GM21825 (cell line): ENCODE data around the gene RAB11FIP4.

Source experiments
- ATAC-seq: cut with Tn5 transposase; IDR thresholded peaks from one replicate; pipeline ENCODE4 v1.9.1; 2021; ENCODE audit warnings: mild to moderate bottlenecking, moderate library complexity; ENCODE audit not compliant: unreplicated experiment

Gene RAB11FIP4

DNA sequence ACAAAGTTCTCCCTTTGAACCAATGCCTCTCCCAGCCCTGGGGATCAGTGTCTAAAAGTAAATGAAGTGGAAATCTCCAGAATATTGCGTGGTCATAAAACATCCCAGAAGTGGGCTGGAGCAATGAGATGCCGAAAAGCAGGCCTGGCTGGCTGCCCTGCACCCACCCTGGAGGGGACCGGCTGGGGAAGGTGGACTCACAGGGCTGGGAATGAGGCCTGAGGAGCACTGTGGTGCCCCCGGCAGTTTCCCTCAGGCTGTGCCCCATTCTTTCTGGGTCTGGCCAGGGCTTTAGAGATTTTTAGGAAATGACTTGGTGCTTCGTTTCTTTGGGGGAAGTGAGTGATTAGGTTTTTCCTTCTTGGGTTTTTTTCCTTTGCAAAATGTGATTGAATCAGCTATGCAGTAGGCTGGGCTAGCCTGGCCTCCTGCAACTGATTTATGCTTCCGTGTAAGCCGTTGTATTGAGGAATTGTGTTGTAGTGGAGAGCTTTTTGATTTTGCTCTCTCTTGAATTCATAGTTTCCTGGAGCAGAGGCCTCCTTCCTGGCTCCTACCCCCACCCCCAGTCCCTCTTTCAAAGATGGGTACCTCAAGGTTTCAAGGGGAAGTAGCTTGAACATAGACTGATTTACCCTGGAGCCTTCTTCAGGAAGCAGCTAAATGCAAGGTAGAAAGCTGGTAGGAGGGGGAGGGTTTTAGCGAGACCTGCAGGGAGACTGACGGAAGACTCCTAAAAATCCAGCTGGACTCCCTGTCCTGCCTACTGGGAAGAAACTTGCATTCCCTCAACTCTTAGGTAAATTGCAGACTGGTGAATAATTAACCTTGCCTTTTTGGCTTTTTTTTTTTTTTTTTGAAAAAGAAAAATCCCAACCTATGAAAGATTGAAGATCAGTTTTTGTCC, 170.2 kb downstream of the RAB11FIP4 start:
- no peak for ATAC-seq

DNA sequence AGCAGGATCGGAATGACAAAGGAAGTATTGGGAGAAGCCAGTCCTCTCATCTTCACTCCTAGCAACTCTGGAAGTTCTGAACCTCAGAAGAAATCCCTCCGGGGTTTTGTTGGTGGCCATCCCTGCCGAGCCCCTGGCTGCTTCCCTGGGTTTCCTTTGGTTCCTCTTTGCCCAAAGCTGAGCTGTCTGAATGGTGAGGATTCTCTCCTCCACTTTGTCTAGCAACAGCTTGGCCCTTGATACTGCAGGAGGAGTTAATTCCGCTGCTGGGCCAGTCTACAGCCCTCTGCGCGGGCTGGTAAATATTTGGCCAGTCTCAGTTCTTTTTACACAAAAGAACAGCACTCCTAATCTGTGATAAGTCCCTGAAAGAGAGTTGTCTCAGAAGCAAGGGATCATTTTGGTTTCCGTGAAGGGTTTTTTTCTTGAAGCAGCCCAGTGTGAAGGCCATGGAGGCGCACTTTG, 170.9 kb downstream of the RAB11FIP4 start:
- ATAC-seq, result no peak

DNA sequence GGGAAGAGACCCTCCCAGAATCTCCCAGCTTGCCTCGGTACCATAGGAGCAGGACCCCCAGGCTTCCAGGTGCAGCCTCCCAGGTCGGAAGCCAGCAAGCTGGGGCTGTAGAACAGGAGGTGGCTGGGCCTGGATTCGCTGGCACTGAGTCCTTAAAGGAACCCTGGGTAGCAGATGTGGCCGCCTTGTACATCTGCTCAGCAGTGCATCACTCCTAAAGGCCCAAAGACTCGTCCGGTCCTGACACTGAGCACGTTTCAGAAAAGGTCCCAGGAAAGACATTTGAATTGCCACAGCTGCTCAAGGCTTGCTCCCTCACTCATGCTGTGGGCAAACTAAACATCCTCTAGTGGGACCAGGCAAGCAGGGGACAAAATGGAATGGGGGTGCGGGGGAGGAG, 172.8 kb downstream of the RAB11FIP4 start:
- ATAC-seq, result no peak

DNA sequence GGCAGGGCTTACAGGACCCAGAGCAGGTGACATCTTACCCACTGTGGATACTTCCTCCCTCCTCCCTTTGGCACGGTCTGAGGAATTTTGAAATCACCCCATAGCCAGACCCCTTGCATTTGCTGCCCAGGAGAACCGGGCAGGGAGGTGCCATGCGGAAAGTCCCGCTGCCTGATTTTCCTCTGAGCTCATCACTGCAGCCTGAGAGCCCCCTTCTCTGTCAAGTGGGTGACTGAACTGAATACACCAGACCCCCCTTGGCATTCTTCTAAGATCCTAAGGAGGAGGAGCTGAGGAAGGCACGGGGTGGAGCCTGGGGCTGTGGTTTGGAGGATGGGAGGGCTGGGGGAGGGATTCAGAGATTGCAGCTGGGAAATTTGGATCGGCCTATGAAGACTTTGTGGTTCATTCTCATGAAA, 173.4 kb downstream of the RAB11FIP4 start:
- no peak for ATAC-seq

DNA sequence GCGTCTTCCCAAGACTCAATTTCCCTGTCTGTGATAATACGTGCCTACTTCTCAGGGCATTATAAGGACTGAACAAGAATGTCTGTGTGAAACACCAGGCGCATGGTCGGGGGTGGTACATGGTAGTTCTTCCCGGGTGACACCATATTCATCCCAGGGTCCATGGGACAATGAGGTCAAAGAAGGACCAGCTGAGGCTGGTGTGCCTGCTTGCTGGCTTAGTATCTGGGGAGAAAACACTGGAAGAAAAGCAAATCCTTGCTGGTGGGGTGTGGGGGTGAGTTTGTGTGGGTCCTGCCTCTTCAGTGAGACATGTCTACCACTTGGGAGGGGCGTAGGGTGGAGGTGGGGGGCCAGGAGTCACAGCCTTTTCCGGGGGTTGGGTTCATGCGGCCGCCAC, 174.2 kb downstream of the RAB11FIP4 start:
- no peak for ATAC-seq

DNA sequence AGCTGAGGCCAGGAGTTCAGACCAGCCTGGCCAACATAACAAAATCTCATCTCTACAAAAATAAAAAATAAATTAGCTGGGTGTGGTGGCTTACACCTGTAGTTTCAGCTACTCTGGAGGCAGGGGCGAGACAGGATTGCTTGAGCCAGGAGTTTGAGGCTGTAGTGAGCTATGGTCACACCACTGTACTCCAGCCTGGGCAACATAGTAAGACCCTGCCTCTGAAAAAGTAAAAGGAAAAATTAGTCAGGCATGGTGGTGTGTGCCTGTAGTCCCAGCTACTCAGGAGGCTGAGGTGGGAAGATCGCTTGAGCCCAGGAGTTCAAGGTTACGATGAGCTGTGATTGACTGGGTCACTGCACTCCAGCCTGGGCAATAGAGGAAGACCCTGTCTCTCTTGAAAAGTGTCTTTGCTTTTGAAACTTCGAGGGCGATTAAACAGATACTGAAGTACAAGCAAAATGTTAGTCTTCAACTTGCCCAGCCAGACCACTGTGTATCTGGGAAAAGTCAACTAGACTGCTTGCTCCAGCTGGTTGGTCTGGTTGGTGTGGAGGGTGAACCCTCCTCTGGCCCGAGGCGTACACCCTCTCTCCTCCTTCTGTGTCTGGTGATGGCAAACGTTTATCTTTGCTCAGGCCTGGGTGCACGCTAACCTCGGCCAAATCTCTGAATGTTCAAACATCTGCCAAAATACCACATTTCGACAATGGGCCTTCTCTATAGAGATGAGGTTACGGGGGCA, 174.9 kb downstream of the RAB11FIP4 start:
- ATAC-seq, result no peak

DNA sequence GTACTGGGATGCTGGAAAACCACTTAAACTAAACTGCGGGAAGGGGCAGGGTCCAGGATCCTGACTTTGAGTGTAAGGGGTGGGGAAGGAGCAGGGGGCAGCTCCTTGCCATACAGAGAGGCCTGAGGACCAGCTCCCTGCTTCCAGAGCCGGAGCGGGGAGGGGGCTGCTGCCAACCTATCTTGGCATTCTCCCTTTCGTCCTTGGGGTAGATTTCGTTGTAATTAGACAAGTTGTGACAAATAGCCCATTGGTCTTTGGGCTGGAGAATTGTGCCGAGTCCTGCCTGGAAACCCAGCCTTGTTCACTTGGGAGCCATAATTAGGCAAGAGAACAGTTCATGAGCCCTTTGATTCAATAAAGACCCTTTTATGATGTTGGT, 175.5 kb downstream of the RAB11FIP4 start:
- no peak for ATAC-seq

DNA sequence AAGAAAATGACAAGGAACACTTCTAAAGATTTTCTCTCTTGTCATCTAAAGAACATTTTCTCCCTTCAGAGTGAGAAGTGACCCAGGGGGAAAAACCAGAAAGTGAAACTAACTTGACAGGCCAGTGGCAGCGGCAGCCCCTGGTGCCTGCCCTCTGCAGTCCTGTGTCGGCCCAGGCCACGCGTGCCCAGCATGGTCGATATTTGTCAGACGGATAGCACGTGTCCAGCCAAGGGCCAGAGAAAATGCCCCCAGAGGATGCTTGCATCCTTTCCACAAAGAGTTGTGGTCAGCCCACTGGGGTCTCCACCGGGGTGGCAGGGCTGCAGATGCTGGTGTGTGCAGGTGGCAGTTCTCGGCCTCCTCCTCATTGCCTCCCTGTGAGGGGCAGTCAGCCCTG, 176.6 kb downstream of the RAB11FIP4 start:
- ATAC-seq, result no peak

DNA sequence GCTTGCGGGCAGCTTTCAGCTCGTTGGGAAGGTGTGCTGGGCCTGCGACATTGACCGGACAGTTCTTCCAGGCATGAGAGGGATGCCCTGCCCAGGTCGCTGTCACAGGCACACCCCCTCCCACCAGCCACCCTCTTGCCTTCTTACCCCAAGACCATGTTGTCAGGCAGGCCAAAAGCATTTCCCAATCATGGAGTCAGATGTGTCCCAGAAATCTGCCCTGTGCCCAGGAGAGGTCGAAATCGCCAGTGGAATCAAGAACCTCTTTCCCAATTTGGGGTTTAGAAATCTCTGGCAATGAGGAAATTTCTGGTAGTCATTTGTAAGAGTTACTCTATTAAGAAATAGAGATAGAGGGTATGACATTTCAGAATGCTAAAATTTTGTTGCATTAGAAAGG, 177.1 kb downstream of the RAB11FIP4 start:
- ATAC-seq, result no peak

DNA sequence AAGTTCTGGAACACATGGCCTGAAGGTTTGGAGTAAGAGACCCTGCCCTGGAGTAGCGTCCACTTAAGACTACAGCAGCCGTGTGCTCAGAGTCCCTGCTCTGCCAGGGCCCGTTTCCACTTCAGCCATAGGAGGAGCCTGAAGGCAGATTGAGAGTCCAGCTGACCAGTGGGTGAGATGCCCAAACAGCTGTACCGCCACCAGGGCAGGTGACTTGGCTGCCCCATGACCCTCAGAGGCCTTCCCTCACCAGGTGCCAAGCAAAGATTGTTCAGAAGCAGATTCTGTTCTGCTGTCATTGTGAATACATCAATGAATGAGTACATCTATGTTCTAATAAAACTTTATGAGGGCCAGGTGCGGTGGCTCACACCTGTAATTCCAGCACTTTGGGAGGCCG, 178.8 kb downstream of the RAB11FIP4 start:
- ATAC-seq, result no peak

DNA sequence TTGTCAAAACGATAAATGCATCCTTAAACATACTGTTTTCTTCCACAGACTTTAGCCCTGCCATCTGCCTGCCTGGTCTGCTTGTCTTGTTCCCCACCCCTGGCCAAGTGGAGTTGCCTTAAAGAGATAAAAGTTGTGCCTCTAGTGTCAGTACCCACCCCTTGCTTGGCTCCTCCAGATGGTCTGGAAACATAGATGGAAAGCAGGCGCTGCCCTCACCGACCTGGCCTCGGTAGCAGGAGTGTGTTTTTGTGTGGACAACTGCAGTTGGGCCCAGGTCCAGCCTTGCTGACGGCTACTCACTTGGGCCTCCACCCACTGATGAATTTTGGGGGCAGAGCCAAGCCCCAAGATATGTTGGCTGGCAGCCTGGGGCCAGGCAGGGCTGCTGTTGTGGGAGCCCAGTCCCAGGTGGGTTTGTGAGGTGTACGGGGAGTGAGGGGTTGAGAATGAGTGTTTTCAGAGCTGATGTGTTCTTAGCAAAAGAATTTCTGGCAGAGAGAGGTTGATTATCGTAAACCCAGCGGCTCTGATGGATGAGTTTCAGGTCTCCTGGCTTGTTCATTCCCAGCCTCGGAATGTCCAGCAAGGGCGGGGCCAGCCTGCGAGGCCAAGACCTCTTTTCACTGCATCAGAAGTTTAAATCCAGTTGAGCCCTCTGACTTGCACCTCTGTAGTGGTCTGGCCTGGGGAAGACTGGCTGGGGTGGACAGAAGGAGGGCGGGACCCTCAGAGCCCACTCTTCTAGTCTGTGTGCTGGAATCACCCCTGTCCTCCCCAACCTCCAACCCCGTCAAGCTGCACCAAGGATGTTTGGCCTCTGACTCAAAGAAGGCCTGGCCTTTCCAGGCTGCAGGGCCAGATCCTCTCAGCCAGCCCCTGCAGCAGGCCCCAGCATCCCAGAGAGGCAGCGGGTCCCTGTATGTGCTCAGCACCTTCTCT, 179.7 kb downstream of the RAB11FIP4 start:
- ATAC-seq, result no peak

DNA sequence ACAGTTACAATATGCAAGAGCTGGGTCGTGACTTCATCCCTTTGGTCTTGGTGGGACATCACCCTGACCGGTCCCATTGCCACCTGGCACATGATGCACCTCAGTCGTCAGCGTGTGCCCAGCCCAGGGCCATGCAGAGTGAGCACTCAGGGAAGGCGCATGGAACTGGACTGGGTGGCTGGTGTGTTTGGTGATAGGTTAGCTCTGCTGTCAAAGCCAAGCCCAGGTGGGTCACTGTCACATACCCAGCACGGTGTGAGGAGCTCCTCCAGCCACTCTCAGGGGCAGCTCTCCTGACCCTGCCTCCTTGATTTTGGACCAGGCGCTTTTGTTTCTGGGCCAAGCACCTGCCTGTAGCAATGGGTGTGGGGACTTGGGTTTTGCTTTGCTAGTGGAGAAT, 180.9 kb downstream of the RAB11FIP4 start:
- no peak for ATAC-seq

DNA sequence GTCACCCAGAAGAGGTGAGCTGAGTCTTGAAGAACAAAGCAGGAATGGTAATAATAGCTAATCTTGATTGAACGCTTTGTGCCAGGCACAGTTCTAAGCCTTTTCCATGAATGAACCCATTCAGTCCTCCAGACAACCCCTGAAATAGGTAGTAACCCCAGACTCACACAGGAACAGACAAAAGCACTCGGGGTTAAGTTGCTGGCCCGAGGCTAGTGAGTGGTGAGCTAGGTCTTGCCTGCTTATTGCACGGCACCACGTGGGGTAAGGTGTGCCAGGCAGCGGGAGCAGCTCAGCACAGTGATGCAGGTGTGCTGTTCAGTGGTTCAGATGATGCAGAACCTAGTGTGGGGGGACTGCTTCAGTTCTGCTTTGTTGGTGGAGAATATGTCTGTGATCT, 181.6 kb downstream of the RAB11FIP4 start:
- ATAC-seq, result no peak

DNA sequence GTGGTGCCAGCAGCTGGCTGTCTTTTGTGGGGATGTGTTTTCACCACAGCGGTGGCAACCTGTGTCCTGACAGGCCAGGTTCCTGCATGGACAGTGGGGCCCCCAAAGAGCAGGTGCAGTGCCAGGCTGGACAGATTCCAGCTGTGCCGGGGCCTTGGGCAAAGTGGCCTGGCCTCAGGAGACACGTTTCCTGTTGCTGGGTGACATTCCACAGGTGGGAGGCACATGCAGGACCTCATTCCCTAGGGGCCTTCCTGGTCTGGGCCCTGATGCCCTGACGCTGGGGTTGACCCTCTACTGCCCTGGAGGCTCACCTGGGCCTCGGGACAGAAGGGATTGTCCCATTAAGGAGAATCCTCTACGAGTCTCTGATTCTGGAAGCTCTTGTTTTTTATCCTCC, 182.4 kb downstream of the RAB11FIP4 start:
- no peak for ATAC-seq

DNA sequence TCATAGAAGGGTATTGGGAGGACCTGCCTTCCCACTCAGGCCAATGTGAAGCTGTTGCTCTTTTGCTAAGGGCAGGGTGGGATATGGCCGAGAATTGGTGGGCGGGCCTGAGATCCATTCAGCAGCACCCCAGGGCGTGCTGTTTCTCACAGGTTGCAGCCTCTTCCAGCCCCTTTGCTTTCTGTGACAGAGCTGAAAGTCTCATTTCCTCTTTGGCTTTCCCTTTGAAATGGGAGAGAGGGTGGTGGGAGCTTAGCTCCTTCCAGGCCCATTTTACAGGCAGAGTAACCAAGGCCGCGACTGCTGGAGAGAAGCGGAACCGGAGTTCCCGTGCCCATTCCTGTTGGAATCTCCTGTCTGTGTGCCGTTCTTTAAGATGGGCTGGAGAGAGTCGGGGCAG, 183.0 kb downstream of the RAB11FIP4 start:
- no peak for ATAC-seq

DNA sequence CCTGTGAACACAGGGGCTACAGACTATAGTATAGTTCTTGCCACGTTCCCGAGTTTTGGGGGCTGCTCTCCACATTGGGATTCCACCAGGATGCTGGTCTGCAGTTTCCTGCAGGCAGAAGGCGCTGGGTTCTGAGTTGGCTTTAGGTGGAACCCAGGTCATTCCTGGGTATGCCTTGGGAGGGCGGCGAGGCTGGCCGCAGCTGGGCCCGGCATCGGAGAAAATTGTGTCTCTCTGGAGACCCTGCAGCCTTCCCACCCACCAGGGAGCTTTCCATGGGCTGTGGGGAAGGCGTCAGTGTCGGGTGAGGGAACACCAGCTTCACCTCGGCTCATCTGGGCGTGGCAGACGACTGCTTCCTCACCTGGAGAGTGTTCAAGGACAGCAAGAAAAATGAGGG, 183.6 kb downstream of the RAB11FIP4 start:
- no peak for ATAC-seq

DNA sequence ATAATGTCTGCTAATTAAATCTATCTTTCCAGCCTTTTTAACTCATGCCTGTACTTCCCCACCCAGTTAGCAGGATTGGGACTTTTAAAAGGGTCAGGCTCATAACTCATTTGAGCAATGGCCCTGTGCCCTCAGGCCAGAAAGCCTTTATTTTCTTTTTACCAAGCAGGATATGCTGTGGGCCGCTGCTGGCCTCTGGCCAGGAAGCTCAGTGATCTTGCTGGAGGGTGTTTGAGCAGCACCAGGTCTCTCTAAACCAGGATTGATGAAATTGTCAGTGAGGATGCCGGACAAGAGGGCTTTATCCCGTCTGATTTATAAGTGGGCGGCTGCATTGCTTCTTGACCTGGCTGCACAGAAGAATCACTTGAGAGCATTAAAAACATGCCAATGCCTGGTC, 187.8 kb downstream of the RAB11FIP4 start:
- no peak for ATAC-seq

DNA sequence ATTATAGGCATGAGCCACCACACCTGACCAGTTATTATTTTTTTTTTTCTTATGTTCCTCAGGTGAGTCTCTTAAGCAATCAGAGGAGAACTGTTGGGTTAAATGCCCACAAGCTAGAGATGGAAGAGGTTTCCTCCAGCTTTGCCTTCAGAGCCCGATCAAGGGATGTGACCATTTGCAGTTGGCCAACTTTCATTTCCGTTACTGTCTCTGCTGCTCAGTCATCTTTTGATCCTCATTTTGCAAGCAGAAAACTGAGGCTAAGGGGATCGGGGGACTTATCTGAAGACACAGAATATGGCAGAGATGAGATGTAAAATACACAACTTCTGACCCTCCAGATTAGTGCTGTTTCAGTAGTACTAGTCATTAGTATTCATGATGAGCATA, 188.8 kb downstream of the RAB11FIP4 start:
- no peak for ATAC-seq

DNA sequence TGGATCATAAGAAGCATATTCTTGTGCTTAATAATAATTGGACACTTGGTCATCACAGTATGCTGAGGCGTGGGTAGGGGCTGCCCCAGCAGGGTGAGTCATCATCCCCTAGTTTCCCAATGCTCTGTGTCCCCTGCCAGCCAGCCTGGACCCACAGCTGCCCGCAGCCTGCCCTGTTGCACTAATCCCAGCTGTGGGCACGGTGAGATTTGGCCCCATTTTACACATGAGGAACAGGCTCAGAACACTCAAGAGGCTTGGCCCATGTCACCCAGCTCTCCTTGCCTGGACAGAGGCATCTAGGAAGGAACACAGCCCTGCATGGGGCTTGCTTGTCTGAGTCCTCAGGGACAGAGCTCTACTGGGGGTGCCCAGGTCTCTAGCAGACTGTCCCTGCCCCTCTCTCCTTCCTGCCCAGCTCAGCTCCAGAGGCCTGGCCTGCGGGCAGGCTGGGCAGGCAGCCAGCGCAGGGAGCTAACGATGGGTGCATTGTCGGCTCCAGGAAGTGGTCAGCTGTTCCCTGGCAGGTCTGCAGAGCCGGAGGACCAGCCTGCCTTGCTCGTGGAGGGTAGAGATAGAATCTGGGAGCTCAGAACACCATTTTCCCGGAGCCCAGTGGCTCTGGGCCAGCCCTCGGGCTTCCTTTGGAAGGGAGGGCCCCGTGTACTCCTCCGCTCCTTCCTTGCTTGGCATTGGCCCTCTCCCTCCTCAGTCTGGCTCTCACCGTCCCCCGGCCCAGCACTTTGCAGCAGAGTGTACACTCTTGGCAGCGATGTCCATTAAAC, 189.4 kb downstream of the RAB11FIP4 start:
- ATAC-seq, result no peak

DNA sequence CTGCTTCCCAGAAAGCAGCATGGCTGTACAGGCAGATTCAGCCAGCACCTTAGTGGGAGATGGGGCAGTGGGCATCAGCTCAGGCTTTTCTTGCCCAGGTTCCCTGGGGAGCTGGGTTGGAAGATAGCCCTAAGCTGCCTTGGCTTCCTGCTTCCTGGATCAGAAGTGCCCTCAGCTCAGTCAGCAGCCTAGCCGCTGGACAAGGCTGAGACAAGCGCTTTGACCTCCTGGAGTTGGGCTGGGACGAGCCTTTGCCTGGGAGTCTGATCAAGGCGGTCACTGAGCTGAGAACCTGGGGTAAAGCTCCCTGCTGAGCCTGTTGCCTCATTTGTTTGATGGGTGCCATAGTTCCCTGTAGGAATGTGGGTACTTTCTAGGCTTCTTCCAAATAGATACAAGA, 190.0 kb downstream of the RAB11FIP4 start:
- no peak for ATAC-seq
